ENCODE data around the gene GNAS.

DNA sequence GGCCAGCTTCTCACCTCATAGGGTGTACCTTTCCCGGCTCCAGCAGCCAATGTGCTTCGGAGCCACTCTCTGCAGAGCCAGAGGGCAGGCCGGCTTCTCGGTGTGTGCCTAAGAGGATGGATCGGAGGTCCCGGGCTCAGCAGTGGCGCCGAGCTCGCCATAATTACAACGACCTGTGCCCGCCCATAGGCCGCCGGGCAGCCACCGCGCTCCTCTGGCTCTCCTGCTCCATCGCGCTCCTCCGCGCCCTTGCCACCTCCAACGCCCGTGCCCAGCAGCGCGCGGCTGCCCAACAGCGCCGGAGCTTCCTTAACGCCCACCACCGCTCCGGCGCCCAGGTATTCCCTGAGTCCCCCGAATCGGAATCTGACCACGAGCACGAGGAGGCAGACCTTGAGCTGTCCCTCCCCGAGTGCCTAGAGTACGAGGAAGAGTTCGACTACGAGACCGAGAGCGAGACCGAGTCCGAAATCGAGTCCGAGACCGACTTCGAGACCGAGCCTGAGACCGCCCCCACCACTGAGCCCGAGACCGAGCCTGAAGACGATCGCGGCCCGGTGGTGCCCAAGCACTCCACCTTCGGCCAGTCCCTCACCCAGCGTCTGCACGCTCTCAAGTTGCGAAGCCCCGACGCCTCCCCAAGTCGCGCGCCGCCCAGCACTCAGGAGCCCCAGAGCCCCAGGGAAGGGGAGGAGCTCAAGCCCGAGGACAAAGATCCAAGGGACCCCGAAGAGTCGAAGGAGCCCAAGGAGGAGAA, 12.3 kb upstream of the GNAS start:
- no peak for TF ChIP-seq POLR2AphosphoS5 (IDR thresholded peaks at IDR 0.05; ENCODE audit: low read depth, low read length)
- TF ChIP-seq POLR2A (IDR thresholded peaks at IDR 0.05; ENCODE audit: low read depth, low read length), result no peak
- no peak for TF ChIP-seq SPI1 (IDR thresholded peaks at IDR 0.05; ENCODE audit: low read depth, low read length)
- TF ChIP-seq POU2F2 (IDR thresholded peaks at IDR 0.05; ENCODE audit: low read depth, low read length), result no peak

All from GM12891 (cell line).